ENCODE measurements around the gene ELMO2.

The ELMO2 gene

DNA sequence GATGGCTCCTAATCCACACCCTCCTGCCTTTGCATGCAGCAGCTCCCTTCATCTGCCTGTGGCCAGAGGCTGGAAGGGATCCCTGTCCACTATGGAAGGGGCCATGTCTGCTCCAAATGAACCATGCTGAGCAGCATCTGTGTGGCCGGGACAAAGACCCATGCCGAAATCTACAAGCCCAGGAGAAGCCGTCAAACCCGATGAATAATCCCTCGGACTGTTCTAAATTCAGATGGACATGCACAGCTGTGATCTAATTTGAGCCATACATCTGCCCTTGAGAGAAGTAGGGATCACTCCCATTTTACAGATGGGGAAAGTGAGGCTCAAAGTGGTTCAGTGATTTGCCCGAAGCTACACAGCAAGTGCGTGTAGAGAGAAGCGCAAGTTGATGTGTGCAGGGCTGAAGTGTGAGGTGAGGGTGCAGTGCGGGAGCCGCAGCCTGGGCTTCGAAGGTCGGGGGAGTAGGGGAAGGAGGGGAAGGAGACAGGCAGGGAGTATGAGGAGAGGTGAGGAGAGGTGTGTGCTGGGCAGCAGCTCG is 75.5 kb downstream of the ELMO2 start:
- DNase-seq: no peak

DNA sequence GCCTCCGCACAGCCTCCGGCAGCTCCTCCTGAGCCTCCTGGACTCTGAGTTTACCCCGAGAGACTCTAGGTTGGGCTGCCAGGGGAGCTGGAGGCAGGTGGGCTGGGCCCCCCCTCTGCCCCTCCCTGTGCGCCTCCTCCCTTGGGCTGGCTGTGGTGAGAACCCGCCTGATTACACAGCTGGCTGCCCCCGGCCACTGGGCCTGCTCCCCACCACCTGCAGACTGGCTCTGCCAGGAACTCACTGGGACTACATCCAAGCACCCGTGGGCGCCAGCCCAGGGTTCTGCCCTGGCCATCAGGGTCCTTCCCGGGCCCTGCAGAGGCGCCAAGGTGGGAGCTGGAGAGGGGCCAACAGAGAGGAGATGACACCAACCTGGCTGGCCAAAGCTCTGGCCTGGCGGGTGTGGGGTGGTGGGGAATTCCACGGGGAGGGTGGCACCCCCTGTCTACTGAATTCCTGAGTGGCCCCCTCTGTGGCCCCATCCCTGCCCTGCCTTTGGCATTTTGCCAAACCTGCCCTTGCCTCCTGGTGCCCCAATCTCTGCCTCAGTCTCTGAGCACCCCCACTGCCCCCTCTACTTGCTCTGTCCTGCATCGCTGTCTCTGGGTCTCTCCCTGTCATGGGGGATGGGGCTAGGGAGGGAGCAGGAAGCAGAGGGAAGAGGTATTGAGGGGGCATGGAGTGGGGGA is 76.2 kb downstream of the ELMO2 start:
- no peak for DNase-seq

DNA sequence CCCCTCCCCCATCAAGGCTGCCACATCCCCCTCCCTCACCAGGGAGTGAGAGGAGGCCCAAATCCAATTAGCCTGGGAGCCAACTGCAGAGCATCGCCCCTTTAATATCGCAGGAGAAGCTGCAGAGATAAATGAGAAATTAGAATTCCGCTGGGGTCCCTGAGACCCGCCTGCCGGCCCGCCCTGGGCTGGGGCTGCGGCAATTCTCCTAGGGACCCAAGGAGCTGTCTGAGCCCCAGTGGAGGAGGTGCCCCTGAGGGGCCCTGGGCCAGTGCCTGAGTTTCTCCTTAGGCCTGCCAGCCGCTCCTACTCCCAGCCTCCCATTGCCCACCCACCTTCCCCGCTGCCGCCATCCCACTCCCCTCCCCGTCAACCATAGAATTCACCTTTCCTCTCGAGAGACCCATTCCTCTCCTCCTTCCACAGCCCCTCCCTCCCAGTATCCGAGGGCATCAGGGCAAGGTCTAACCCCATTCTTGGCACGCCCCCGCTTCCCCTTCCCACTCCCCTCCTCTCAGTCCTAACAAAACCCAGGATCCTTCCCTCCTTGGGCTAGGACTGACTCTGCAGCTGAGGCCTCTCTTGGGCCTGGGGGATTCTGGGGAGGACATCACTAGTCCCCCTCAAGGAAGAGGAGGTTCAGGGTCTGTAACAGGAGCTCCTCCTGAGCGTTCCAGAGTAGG is 78.1 kb downstream of the ELMO2 start:
- DNase-seq: no peak

DNA sequence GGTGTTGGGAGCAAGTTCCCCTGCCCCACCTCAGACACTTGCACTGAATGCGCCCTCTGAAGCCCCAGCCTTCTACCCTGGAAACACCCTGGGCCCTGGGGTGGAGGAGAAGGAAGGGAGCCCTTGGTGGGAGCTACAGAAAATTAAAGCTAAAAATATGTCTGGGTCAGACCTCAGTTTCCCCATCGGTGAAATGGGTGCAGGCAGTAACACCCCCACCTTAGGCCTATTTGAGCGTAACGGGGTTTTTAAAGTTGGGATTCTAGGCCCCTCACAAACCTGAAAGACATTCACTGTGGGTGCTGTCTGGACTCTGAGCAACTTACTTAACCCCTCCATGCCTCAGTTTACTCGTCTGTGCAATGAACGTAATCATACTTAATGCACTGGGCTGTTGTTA is 78.9 kb downstream of the ELMO2 start:
- no peak for DNase-seq

DNA sequence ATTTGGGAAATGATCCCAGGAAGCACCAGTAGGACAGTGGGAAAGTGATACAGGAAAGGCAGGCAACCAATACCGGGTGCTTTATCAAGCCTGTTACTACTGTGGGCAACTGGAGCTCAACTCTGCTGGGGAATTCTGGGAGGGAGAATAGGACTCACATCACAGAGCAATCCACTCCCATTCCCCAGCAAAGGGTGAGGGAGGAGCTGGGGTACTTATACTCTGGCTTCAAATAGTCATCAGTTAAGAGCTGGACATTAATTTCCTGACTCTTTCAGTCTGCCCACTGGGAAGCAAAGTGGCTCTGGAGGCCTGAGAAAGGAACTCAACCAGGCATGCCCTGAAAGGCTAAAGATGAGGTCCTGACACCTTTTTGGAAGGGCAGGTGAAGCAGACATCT is 80.6 kb downstream of the ELMO2 start:
- no peak for DNase-seq

DNA sequence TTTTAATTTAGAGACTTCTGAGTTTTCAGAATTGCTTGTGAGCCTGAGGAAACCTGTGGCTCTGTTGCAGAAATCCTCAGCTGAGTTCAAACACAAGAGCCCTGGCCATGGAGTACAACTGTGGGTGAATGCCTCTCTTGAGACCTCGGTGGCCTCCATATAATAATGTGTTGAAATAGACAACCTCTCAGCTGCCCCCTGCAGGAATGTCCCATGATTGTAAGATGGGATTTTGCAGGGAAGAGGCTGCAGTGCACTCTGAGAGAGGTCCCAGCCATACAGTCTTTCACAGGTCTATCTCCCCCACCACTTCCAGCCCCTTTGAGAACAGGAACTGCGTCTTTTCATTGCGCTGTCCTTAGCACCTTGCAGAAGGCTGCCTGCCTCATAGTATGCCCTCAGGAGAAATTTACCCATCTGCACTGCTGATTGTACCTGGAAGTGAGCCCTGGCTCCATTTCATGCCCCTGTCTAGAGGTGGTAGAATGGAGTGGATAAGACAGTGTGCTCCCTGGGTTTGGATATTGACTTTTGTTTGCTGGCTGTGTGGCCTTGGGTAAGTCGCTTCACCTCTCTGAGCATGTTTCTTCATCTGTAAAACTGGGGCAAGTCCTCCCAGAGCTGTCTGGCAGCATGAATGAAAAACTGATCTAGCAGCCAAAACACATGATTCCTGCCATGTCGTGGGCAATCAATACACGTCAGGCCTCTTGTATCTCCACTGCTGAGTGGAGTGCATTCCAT is 81.3 kb downstream of the ELMO2 start:
- no peak for DNase-seq

DNA sequence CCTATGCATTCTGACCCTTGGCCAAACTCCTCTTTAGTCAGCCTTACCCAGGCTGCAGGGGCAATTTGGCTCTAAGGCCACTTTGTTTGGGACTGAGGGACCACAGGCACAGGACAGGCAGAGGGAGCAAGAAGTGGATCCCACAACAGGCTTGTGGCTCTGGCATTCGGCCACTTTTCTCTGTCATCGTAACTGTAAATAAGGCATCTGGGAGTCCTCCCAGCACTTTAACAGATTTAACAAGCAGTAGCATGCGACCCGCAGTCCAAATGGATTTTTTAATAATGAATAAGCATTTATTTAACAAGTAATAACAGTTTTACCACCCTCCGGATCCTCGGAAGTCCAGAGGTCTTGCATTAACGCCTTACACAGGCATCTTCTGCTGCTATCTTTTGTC is 82.0 kb downstream of the ELMO2 start:
- DNase-seq: no peak

DNA sequence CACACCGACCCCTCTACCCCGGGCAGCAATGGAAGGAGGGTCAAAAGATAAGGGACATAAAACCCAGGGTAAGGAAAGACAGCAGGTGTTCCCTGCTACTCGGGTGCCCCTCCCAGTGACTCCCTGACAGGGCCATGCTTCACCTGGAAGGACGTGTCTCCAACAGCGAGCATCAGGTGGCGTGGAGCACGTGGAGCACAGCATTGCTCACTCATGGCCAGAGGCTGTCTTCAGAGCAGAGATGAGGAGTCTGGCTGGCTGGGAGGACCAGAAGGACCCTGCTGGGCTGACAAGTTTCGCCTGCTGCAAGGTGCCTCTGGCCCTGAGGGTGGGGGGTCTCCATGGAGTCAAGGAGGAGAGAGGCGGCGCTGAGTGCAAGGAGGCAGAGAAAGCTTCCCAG is 82.9 kb downstream of the ELMO2 start:
- no peak for DNase-seq

DNA sequence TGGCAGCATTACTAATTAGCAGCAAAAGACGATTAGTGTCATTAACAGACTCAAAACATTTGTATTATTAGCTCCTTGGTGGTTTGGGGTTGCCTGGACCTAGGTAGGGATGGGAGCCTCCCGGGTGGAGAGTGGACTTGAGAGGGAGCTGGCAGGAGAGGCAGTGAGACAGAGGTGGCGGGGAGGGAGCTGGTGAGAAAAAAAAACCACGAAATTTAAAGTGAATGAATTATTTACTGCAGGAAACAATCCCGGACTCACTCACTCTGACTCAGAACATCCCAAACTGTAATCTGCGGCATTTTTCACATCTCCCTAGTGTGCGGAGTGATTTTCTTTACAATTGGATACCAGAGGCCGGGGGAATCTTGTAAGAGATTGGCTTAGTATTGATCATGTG is 83.8 kb downstream of the ELMO2 start:
- no peak for DNase-seq

DNA sequence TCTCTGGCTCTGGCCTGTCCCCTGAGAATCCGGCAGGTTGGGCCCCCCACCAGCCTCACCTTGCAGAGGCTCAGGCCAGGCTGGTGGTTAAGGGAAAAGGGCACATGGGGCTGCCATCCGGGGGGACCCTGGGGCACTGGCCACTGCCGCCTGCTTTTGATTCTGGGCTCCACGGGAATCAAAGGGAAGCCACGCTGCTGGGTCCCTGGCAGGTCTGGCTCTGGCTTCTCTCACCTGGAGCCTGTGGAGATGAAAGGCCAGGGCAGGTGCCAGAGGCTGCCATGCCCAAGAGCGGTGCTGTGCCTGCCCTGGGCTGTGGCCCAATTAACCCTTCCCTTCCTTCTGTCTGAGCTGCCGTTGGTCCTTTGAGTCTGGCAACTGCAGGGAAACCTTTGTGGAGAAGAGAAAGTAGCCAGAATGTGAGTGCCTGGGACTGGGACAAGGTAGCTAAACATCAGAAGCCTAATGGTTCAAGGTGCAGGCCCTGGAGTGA is 88.7 kb downstream of the ELMO2 start:
- DNase-seq: no peak

DNA sequence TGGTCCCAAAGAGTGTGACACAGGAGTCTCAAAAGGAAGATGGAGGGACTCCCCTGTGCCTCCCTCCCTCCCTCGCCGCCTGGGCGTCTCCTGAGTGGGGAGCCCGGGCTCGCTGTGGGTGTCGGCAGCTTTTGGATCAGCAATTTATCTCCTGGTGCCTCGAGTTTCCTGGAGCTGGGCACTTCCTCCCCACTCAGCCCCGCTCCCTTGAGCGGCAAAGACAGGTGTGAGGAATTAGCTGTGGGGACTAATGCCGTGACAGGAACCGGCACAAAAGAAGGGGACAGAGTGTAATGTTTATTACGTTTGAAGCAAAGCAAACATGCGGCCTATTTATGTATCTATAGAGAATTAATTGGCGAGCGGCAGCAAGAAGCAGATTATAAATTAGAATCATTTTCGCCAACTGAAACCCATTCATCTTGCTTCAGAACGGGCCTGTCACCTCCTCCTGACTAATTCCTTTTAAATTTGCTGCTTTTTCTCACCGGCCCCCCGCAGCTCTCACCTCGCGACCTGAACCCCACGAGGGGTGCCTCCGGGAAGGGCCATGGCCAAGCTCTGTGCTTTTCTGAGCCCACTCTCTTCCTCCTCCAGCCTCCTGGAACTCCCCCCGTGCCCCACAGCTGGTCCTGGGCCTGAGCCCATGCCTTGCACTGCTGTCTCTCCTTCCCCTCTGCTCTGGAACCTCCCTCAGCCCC is 89.3 kb downstream of the ELMO2 start:
- no peak for DNase-seq
